Chondrocyte (in vitro differentiated cells): Measurements from ENCODE around the gene ATP11A. TPM values are rescaled to one million over a fixed set of nuclear protein-coding genes. Genes with fewer than 3 reads are reported as not detected.

Experiments
- DNase-seq: peaks from one replicate; pipeline ENCODE4 v3.0.0; 2021; ENCODE audit warnings: mixed read lengths, low spot score
- H3K27ac Mint-ChIP-seq: one replicate; pipeline ENCODE4 v1.8.0; 2021; ENCODE audit warnings: mild to moderate bottlenecking, moderate library complexity, mixed read lengths; ENCODE audit not compliant: unreplicated experiment
- H3K27me3 Mint-ChIP-seq: 2 replicates; pipeline ENCODE4 v1.8.0; 2021; ENCODE audit warnings: low read depth, mixed read lengths
- H3K36me3 Mint-ChIP-seq: 2 replicates; pipeline ENCODE4 v1.8.0; 2021; ENCODE audit warnings: low read depth, mixed read lengths
- H3K4me1 Mint-ChIP-seq: 2 replicates; pipeline ENCODE4 v1.8.0; 2021; ENCODE audit warnings: low read depth, mild to moderate bottlenecking, mixed read lengths
- H3K4me3 Mint-ChIP-seq: one replicate; pipeline ENCODE4 v1.8.0; 2021; ENCODE audit warnings: mild to moderate bottlenecking, moderate library complexity, mixed read lengths; ENCODE audit not compliant: unreplicated experiment
- H3K9me3 Mint-ChIP-seq: 2 replicates; pipeline ENCODE4 v1.8.0; 2021; ENCODE audit warnings: low read depth, mixed read lengths
- total RNA-seq: library from RNA; stranded (reverse); gene quantifications from 3 replicates; pipeline ENCODE4 v1.2.1, GENCODE V29; 2021
- TF ChIP-seq, protein P1 (sequence below): fragments of 200-600 bp; sonication (generic); IDR thresholded peaks from 2 replicates; pipeline ENCODE4 v1.5.0; 2021; ENCODE audit warnings: antibody characterized with exemption, mild to moderate bottlenecking, moderate library complexity

ATP11A gene
- total RNA-seq, 1 donor from 2014 or later = 13.1 TPM

DNA sequence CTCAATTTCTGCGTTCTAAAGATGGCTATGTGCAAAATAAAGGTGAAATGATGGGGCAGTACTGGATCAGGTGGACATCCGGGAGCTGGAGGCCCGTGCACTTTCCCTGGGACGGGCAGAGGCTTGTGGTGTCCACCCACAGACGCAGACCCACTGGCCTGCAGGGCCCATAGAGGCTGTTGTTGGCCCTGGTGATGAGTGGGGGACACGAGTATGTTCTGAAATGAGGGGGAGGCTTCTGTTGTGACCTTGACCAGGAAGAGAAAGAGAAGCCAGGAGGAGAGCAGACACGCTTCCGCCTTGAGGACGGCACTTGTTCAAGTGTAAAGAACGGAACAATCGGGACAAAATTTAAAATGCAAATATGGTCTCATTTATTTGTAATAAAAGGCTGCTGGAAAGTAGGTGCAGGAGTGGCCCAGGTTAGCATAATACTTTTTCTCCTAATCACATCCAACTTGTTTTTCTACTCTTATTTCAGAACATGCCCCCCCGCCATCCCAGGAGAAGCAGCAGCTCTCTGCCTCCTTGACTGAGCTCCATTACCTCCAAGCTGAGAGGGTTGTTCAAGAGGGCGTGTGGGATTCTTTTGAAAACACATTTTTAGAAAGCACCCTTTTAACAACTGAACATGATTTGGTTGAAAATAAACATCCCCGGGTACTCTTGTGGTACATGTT is 27.1 kb downstream of the ATP11A start:
- Mint-ChIP-seq H3K9me3 (peaks cover 9% of the 10 kb centered on the region), H3K27me3 (no peaks in the 10 kb centered on the region), H3K36me3 (peaks cover 5% of the 10 kb centered on the region), H3K27ac (no peak overlapping the region), H3K4me1 (peaks cover 3% of the 10 kb centered on the region), H3K4me3 (no peak overlapping the region)
- no peak for DNase-seq
- TF ChIP-seq, protein P1, sequence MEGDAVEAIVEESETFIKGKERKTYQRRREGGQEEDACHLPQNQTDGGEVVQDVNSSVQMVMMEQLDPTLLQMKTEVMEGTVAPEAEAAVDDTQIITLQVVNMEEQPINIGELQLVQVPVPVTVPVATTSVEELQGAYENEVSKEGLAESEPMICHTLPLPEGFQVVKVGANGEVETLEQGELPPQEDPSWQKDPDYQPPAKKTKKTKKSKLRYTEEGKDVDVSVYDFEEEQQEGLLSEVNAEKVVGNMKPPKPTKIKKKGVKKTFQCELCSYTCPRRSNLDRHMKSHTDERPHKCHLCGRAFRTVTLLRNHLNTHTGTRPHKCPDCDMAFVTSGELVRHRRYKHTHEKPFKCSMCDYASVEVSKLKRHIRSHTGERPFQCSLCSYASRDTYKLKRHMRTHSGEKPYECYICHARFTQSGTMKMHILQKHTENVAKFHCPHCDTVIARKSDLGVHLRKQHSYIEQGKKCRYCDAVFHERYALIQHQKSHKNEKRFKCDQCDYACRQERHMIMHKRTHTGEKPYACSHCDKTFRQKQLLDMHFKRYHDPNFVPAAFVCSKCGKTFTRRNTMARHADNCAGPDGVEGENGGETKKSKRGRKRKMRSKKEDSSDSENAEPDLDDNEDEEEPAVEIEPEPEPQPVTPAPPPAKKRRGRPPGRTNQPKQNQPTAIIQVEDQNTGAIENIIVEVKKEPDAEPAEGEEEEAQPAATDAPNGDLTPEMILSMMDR = no peak

DNA sequence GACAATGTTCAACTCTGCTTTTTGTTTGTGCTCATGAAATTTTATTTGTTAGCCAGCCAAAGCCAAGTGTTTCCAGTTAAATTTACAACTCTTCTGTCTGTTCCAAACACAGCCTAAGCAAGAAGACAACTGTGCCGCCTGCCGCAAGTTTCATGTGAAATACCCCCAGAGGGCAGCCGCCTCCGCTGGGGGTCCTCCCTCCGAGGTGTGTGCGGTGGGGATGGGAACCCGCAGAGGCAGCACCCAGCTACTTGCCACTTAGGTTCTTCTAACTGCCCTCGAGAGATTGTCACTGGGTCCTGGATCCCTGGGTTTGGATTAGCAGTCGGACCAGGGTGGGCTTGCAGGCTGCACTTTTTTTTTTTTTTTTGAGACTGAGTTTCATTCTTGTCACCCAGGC is 28.5 kb downstream of the ATP11A start:
- peaks cover 5% of the 10 kb centered on the region for H3K36me3 Mint-ChIP-seq
- no peak overlapping the region for H3K27ac Mint-ChIP-seq
- no peaks in the 10 kb centered on the region for H3K27me3 Mint-ChIP-seq
- no peak for DNase-seq
- peaks cover 8% of the 10 kb centered on the region for H3K4me1 Mint-ChIP-seq
- H3K4me3 Mint-ChIP-seq = no peak overlapping the region
- peaks cover 9% of the 10 kb centered on the region for H3K9me3 Mint-ChIP-seq
- TF ChIP-seq, protein P1 = no peak

DNA sequence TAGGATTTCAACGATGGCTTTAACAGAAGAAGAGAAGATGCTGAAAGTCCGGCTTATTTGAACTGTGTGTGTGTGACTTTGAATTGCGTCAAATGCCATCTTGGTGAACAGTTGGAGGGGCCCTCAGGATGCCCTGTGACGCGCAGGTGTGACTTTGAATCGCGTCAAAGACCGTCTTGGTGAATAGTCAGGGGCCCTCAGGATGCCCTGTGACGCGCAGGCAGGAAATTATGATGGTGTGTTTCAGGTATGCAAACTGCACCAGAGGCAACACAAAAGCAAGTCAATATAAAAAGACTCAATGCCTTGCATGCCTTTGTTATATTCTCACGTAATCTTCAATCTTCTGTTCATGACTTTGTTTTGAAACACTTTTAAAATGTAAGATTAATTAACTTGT is 29.2 kb downstream of the ATP11A start:
- TF ChIP-seq, protein P1 = no peak
- peaks cover 5% of the 10 kb centered on the region for H3K36me3 Mint-ChIP-seq
- H3K4me3 Mint-ChIP-seq = no peak overlapping the region
- no peaks in the 10 kb centered on the region for H3K27me3 Mint-ChIP-seq
- H3K9me3 Mint-ChIP-seq = peaks cover 9% of the 10 kb centered on the region
- H3K27ac Mint-ChIP-seq = no peak overlapping the region
- DNase-seq = no peak
- H3K4me1 Mint-ChIP-seq = peaks cover 11% of the 10 kb centered on the region

DNA sequence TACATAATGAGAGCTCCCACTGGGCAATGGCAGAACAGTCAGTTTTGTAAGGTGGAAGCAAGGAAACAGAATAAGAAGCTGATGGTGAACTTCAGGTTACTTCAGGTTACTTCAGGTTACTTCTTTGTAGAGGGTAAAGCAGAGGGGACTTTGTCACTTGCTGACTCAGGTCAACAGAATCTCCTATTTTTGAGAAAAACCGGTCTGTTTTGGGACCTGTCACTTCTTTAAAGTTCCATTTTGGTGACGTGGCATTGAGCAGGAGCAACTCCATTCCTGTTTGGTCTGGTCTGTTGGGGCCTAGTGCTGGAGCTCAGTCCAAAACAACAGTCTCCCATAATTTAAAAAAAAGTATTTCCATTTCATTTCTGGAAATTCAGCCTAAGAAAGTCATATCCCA is 29.7 kb downstream of the ATP11A start:
- no peak for DNase-seq
- no peaks in the 10 kb centered on the region for H3K27me3 Mint-ChIP-seq
- no peak overlapping the region for H3K27ac Mint-ChIP-seq
- peaks cover 11% of the 10 kb centered on the region for H3K4me1 Mint-ChIP-seq
- peaks cover 7% of the 10 kb centered on the region for H3K9me3 Mint-ChIP-seq
- peaks cover 5% of the 10 kb centered on the region for H3K36me3 Mint-ChIP-seq
- TF ChIP-seq, protein P1 = no peak
- no peak overlapping the region for H3K4me3 Mint-ChIP-seq

DNA sequence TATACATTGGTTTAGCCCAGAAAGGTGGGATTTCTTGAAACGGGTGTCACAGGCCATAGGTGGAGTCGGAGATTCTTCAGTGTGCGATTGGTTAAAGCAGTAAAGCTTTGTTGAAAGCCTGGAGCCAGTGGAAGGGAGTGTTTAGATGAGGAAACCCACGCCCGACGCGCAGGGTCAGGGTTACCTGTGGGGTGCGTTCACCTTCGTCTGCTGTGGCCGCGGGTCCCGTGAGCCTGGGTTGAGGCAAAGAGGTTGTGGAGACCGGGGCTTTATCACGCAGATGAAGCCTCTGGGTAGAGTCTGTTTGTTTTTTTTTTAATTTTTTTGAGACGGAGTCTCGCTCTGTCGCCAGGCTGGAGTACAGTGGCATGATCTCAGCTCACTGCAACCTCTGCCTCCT is 30.4 kb downstream of the ATP11A start:
- Mint-ChIP-seq H3K4me1 (peaks cover 13% of the 10 kb centered on the region), H3K4me3 (no peak overlapping the region), H3K27ac (no peak overlapping the region)

More for the DNA sequence above, 30.4 kb downstream of the ATP11A start:
- peaks cover 5% of the 10 kb centered on the region for H3K36me3 Mint-ChIP-seq
- H3K9me3 Mint-ChIP-seq = peaks cover 2% of the 10 kb centered on the region
- TF ChIP-seq, protein P1 = no peak
- DNase-seq = no peak
- no peaks in the 10 kb centered on the region for H3K27me3 Mint-ChIP-seq
